ENCODE data around the gene CDK11A. TPM values are rescaled to one million over a fixed set of nuclear protein-coding genes. Genes with fewer than 3 reads are reported as not detected.
"Not testable (repeated sequence)": the region's sequence is repeated elsewhere in the genome, so short reads cannot be mapped to it uniquely, and the experiment has no call there.

The CDK11A gene
- total RNA-seq, 2 donors from 2014 or later: 40.3 to 72.5 TPM

GRCh38 chr1:1664941-1665814 is 59.0 kb downstream of the CDK11A start:
- ATAC-seq (replicated peaks in 1 of 2) (no peak), DNase-seq (no peak)
- Mint-ChIP-seq H3K27me3 (ENCODE audit: low read depth) (no peaks in the 10 kb centered on the region), H3K9me3 (no peaks in the 10 kb centered on the region), H3K4me1 (ENCODE audit: low read depth) (no peaks in the 10 kb centered on the region), H3K27ac (no peak overlapping the region), H3K36me3 (ENCODE audit: insufficient read depth in 2 of 2) (peaks cover 4 to 15% of the 10 kb centered on the region in 2 donors), H3K4me3 (no peak overlapping the region)

GRCh38 chr1:1664318-1664717 is 59.8 kb downstream of the CDK11A start:
- H3K4me1 Mint-ChIP-seq (ENCODE audit: low read depth); H3K4me3 Mint-ChIP-seq; H3K27me3 Mint-ChIP-seq (ENCODE audit: low read depth); H3K36me3 Mint-ChIP-seq (ENCODE audit: insufficient read depth in 2 of 2); DNase-seq; H3K27ac Mint-ChIP-seq; H3K9me3 Mint-ChIP-seq; ATAC-seq (replicated peaks in 1 of 2): not testable (repeated sequence)

- H3K27ac Mint-ChIP-seq; H3K4me3 Mint-ChIP-seq; H3K9me3 Mint-ChIP-seq; H3K4me1 Mint-ChIP-seq (ENCODE audit: low read depth); H3K36me3 Mint-ChIP-seq (ENCODE audit: insufficient read depth in 2 of 2); DNase-seq; H3K27me3 Mint-ChIP-seq (ENCODE audit: low read depth); ATAC-seq (replicated peaks in 1 of 2): not testable (repeated sequence)
Observed at GRCh38 chr1:1662830-1663560, 61.2 kb downstream of the CDK11A start.

- H3K36me3 Mint-ChIP-seq (ENCODE audit: insufficient read depth in 2 of 2); H3K9me3 Mint-ChIP-seq; H3K27me3 Mint-ChIP-seq (ENCODE audit: low read depth); ATAC-seq (replicated peaks in 1 of 2); DNase-seq; H3K4me1 Mint-ChIP-seq (ENCODE audit: low read depth); H3K4me3 Mint-ChIP-seq; H3K27ac Mint-ChIP-seq: not testable (repeated sequence)
Observed at GRCh38 chr1:1662392-1662791, 61.8 kb downstream of the CDK11A start.

GRCh38 chr1:1658583-1659549 is 65.3 kb downstream of the CDK11A start, which contains the start of gene CDK11B:
TSS of gene CDK11B (minus strand) at chr1:1659004. CDS start at chr1:1657485, 1,519 bp downstream.
- peak within 1 kb of the TSS; percentile 97 for H3K27ac Mint-ChIP-seq
- not testable (repeated sequence) for H3K27me3 Mint-ChIP-seq (ENCODE audit: low read depth)

More at GRCh38 chr1:1658583-1659549, 65.3 kb downstream of the CDK11A start, which contains the start of gene CDK11B:
- not testable (repeated sequence) for H3K9me3 Mint-ChIP-seq; H3K4me1 Mint-ChIP-seq (ENCODE audit: low read depth); H3K36me3 Mint-ChIP-seq (ENCODE audit: insufficient read depth in 2 of 2)
- peak within 1 kb of the TSS; percentile 95 to 96 for H3K4me3 Mint-ChIP-seq
- DNase-seq (peak; percentile 94 to 97), ATAC-seq (replicated peaks in 1 of 2) (peak; percentile 97 to 99)

Other genes with a start within 250 kb of the CDK11A start
- gene ATAD3A, start 212.2 kb downstream of the CDK11A start, total RNA-seq: 10 to 100 TPM; 24.9 to 34.2 TPM
- gene TMEM240, start 183.7 kb downstream of the CDK11A start, total RNA-seq: 1 to 10 TPM; 1.0 to 1.3 TPM
- gene SSU72, start 149.5 kb downstream of the CDK11A start, total RNA-seq: 100 to 1,000 TPM; 138 to 167 TPM
- 1 to 10 TPM in 1 of 2 donors, under 1 TPM in 1; 1.00 to 1.5 TPM for gene FNDC10, start 124.2 kb downstream of the CDK11A start, total RNA-seq
- 10 to 100 TPM; 68.6 to 78.6 TPM for gene MIB2, start 108.9 kb downstream of the CDK11A start, total RNA-seq
- 1 to 10 TPM; 1.5 TPM for gene MMP23B, start 92.2 kb downstream of the CDK11A start, total RNA-seq
- 10 to 100 TPM; 41.5 to 42.3 TPM for gene CDK11B, start 65.4 kb downstream of the CDK11A start, total RNA-seq
- gene SLC35E2B, start 31.6 kb downstream of the CDK11A start, total RNA-seq: 10 to 100 TPM; 42.0 to 43.1 TPM
- gene NADK, start 54.1 kb upstream of the CDK11A start, total RNA-seq: 10 to 100 TPM; 54.0 to 54.5 TPM
- gene GNB1, start 166.7 kb upstream of the CDK11A start, total RNA-seq: 100 to 1,000 TPM; 350 to 418 TPM
- 1 to 10 TPM; 1.8 TPM for gene CALML6, start 190.9 kb upstream of the CDK11A start, total RNA-seq
- gene TMEM52, start 194.9 kb upstream of the CDK11A start, total RNA-seq: 1 to 10 TPM in 1 of 2 donors, under 1 TPM in 1; 0.88 to 1.0 TPM